GM21526 (cell line): Measurements from ENCODE around the gene SGK2.

ENCODE experiments used
- ATAC-seq: cut with Tn5 transposase; IDR thresholded peaks from one replicate; pipeline ENCODE4 v1.9.1; 2021; ENCODE audit warnings: moderate library complexity; ENCODE audit not compliant: unreplicated experiment, low FRiP score

SGK2 gene

DNA sequence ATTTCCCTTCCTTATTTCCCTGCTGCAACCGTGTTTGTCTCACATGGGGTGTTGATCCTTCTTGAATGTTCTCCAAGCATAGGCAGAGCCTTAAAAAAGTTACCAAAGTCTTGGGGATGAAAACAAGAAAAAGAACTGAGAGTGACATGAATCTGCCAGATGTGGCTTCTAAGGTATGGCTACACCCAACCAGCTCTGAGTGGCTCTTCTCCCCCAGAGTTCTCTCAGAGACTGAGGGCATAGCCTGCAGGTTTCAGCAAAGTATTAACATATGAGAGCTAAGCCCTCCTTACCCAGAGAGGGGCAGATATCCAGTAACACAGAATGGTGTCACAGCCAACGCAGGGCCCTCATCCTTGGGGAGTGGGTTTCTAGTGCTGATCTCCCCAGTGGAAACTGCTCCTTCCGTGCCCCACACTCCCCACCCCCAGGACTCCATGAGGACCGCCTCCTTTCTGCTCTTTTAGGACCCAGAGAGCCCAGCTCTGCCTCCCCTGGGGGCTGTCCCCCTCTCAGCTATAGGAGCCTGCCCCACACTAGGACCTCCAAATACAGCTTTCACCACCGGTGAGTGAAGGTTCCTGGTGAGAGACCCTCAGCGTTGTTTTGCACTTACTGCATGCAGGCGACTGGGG, 23.3 kb upstream of the SGK2 start:
- ATAC-seq: no peak

DNA sequence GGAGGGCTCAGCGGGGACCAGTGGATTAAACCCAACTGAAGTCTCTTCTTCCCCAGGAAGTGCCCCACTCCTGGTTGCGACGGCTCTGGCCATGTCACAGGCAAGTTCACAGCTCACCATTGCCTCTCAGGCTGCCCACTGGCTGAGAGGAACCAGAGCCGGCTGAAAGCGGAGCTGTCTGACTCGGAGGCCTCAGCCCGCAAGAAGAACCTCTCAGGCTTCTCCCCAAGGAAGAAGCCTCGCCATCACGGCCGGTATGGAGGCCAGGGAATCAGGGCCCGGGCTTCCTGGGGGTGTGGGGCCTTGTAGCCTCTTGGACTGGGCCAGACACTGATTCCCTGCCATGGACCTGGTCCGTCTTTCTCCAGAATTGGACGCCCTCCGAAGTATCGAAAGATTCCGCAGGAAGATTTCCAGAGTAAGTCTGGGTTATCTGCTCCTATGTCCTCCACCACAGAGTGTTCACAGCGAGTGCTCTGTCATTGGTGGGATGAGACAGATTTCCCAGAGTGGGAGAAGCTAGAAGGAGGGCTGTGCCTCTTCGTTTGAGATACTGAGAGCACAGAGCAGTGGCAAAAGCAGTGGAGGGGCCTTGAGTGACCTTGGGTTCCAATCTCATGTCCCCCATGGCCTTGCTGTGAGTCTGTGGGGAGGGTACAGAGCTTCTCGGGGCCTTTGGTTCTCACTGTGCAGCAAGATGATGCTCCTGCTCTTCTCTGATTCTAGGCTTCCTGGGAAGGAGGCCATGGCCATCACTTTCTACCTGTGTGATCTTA, 22.6 kb upstream of the SGK2 start:
- ATAC-seq: no peak

- ATAC-seq: no peak
Observed at GRCh38 chr20:43536817-43537440, 21.9 kb upstream of the SGK2 start.

GRCh38 chr20:43537921-43538877, 20.6 kb upstream of the SGK2 start:
- no peak for ATAC-seq

DNA sequence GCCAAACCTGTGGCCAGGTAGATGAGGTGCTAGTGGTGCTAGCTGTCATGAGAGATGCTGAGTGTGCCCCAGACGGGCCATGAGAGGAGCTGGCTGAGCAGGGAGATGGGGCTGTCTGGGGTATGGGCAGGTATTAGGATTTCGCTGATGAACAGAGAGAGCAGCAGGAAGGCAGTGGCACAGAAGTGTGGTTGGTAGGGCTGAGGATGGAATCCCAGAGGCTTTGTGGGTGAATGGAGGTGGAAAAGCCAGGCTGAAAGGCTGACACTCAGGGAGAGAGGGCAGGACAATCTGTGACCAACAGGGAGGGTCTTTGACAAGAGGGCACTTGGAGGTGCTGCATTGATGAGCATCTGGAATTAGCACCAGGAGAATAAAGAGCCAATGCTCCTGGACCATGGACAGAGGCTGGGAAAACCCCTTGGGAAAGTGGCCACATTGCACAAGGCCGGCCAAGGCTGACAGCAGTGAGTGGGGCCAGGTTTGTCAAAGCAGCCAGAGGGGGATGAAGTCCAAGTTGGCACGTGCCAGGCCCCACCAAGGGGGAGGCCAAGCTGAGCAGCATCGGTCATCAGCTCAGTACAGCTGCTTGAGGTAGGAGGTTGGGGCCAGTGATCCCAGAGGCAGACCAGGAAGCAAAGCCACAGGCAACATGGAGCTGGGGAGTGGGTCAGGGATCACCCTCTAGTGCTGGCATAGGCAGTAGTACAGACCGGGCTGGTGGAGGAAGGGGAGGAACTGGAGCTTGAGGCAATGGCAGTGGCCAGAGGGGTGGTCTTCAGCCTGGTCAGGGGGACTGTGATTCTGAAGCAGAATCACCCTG, 19.7 kb upstream of the SGK2 start:
- ATAC-seq: no peak

DNA sequence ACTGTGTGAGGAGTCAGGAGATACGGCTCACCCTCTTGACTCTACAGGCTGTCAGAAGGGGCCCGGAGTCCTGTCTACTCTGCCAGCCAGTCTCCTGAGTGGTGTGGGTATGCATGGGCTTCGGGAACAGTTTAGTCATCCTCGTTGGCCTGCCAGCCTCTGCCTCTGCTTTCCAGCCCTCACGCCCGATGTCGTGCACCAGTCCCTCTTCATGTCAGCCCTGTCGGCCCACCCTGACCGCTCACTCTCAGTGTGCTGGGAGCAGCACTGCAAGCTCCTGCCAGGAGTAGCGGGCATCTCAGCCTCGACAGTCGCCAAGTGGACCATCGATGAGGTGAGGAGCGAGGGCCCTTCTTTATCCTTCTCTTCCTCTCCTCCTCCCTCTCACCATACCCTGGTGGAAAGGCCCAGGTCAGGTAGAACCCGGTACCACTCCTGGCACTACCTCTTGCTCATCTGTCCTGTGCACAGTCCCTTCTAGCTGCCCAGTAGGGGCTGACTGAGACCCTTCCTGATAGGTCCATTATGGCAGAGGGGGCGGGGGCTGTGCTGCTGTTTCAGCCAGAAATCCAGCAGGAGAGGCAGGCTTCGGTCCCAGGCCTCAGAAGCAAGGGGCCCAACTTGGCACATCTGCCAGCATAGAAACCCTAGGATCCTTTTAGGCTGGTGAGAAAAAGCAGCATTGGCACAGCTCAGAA, 18.7 kb upstream of the SGK2 start:
- ATAC-seq: no peak

DNA sequence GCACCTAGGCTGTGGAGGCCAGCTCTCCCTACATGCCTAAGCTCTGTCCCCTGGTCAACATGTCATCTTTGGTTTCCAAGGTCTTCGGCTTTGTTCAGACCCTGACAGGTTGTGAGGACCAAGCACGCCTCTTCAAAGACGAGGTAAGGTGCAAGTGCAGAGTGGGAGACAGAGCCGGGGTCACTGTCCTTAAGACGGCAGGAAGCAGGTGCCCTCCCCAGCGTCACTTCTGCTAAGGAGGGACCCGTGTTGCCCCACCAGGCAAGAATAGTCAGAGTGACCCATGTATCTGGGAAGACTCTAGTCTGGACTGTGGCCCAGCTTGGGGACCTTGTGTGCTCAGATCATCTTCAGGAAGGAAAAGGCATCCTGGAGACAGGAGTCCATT, 18.2 kb upstream of the SGK2 start:
- no peak for ATAC-seq

DNA sequence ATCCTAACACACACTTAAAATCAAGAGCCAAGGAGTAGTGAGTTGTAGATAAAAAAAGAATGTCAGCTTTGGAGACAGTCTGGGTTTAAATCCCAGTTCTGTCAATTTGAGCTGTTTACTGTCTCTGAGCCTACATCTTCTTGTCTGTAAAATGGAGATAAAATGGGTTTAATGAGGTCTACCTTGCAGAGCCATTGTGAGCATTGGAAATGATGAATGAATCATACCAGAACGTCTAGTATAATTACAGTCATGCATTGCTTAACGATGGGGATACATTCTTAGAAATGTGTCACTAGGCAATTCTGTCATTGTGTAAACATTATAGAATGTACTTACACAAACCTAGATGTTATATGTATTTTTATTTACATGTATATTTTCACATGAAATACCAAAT, 17.6 kb upstream of the SGK2 start:
- no peak for ATAC-seq

DNA sequence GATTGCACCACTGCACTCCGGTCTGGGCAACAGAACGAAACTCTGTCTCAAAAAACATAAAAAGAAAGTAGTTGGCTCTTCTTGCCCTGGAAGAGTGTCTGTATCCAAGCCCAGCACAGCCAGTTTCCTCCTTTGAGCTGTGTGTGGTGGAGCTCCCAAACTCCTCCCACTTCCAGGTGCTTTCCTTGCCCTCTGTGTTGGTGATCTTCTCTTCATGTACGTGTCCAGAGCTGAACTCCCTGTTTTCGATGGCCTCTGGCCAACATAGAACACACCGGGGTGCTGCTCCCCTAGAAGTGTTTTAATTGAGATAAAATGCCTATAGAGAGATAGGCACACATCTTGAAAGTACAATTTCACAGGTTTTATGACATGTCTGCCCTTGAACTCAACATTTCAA, 16.7 kb upstream of the SGK2 start:
- no peak for ATAC-seq

DNA sequence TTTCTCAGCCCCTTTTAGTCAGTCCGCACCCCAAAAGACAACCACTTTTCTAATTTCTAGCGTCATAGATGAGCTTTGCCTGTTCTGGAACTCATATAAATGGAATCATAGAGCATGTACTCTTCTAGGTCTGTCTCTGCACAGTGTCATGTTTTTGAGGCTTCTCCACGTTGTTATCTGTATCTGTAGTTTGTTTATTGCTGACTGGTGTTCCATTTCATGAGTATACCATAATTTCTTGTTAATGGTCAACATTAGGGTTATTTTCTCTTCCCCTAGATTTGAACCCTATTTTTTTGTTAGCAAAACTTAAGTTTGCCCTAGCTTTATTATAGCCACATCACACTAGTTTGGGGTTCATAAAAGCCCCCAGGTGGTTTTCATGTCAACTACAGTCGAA, 16.2 kb upstream of the SGK2 start:
- ATAC-seq: no peak

DNA sequence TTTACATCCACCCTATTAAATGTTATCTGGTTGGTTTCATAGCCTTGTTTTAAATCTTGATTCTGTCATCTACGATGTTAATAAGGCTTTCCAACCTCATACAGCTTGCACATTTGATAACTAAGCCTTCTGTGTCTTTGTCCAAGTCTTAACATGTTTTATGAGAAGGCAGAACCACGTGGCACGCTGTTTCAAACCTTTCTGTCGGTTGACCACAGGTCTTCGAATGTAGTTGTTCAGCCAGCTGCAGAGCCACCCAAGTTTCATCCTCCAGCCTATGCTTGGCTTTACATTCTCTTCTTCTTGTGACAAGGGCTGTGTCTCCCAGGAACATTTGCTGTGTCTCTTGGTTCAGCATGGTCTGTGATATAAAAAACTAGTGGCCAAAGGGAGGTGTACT, 15.7 kb upstream of the SGK2 start:
- ATAC-seq: no peak

DNA sequence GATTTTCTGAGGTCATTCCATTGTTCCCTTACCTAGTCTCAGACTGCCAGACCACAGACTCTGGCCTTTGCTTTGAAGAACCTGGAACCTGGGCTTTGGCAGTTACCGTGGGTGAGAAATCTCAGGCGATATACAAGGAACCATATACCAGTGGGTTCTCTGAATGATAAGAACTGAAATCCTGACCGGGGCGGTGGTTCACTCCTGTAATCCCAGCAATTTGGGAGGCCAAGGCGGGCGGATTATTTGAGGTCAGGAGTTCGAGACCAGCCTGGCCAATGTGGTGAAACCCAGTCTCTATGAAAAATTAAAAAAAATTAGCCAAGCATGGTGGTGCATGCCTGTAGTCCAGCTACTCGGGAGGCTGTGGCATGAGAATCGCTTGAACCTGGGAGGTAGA, 14.3 kb upstream of the SGK2 start:
- no peak for ATAC-seq

GRCh38 chr20:43545837-43546578, 12.8 kb upstream of the SGK2 start:
- ATAC-seq: no peak

DNA sequence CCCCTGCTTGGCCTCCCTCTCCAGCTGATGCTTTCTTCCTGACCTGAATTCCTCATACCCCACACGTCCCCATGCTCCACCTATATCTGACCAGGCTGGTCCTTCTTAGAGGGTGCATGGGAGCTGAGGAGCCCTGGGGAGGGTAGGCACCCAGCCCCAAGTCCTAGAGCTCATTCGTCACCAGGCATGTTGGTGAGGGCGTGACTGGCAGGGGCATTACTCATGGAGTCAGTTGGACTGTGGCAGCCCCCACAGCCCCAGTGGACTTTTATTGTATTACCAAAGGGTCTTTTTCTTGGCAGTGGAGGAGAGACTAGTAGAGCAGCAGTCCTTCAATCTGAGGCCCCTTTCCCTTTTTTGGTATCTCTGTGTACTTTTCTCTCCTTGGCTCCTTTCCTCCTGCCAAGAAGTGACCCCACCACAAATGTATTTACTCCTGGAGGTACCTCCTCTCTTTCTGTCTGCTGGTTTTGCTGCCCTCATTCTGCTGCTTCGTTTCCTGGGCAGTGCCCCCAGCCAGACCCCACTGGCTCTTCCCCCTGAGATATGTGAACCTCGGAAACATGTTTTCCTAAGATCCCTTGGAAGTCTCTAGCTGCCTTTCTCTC, 10.4 kb upstream of the SGK2 start:
- ATAC-seq: no peak

GRCh38 chr20:43549416-43550065, 9.3 kb upstream of the SGK2 start:
- ATAC-seq: no peak

GRCh38 chr20:43550456-43550855, 8.4 kb upstream of the SGK2 start:
- no peak for ATAC-seq

DNA sequence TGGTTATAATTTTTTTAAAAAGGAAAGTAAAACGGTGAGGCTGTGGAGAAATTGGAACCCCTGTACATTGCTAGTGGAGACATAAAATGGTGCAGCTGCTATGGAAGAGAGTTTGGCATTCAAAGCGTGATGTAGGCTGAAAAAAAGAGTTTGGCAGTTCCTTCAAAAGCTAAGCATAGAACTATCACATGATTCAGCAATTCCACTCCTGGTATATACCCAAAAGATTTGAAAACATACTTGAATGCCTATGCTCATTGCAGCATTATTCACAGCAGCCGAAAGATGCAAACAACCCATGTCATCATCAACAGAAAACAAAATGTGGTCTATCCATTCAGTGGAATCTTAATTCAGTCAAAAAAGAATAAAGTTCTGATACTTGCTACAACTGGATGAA, 4.5 kb upstream of the SGK2 start:
- ATAC-seq: no peak
